ENCODE measurements around the gene PITPNC1.
"Not testable (repeated sequence)": the region's sequence is repeated elsewhere in the genome, so short reads cannot be mapped to it uniquely, and the experiment has no call there.

PITPNC1 gene

GRCh38 chr17:67401598-67402504 lies 24.8 kb downstream of the PITPNC1 start:
- no peak for DNase-seq

- DNase-seq: no peak
Measured at GRCh38 chr17:67403065-67403464, 26.0 kb downstream of the PITPNC1 start.

GRCh38 chr17:67403483-67403882 lies 26.4 kb downstream of the PITPNC1 start:
- no peak for DNase-seq

- DNase-seq: not testable (repeated sequence)
Measured at GRCh38 chr17:67408455-67408830, 31.4 kb downstream of the PITPNC1 start.

- DNase-seq: no peak
Measured at GRCh38 chr17:67411397-67411796, 34.3 kb downstream of the PITPNC1 start.

GRCh38 chr17:67412032-67412431 lies 35.0 kb downstream of the PITPNC1 start:
- DNase-seq: no peak

- no peak for DNase-seq
Measured at GRCh38 chr17:67412941-67413340, 35.9 kb downstream of the PITPNC1 start.

GRCh38 chr17:67413388-67413787 lies 36.3 kb downstream of the PITPNC1 start:
- DNase-seq: no peak

- DNase-seq: no peak
Measured at GRCh38 chr17:67414130-67414529, 37.0 kb downstream of the PITPNC1 start.

- DNase-seq: no peak
Measured at GRCh38 chr17:67414559-67414958, 37.5 kb downstream of the PITPNC1 start.

- no peak for DNase-seq
Measured at GRCh38 chr17:67415291-67415690, 38.2 kb downstream of the PITPNC1 start.

GRCh38 chr17:67417507-67417906 lies 40.4 kb downstream of the PITPNC1 start:
- no peak for DNase-seq

GRCh38 chr17:67420994-67421393 lies 43.9 kb downstream of the PITPNC1 start:
- DNase-seq: no peak

GRCh38 chr17:67421869-67422273 lies 44.8 kb downstream of the PITPNC1 start:
- no peak for DNase-seq

- DNase-seq: not testable (repeated sequence)
Measured at GRCh38 chr17:67422296-67422695, 45.2 kb downstream of the PITPNC1 start.

- DNase-seq: no peak
Measured at GRCh38 chr17:67422897-67423296, 45.8 kb downstream of the PITPNC1 start.

- DNase-seq: no peak
Measured at GRCh38 chr17:67425571-67426160, 48.6 kb downstream of the PITPNC1 start.

- DNase-seq: no peak
Measured at GRCh38 chr17:67427424-67427823, 50.3 kb downstream of the PITPNC1 start.

GRCh38 chr17:67430515-67430914 lies 53.4 kb downstream of the PITPNC1 start:
- not testable (repeated sequence) for DNase-seq

GRCh38 chr17:67431249-67432015 lies 54.4 kb downstream of the PITPNC1 start:
- DNase-seq: no peak

- DNase-seq: no peak
Measured at GRCh38 chr17:67433248-67433924, 56.3 kb downstream of the PITPNC1 start.

GRCh38 chr17:67434061-67434525 lies 57.0 kb downstream of the PITPNC1 start:
- no peak for DNase-seq

GRCh38 chr17:67435122-67435521 lies 58.0 kb downstream of the PITPNC1 start:
- no peak for DNase-seq

Measured in right hindlimb (tissue), 1 donor.